Endothelial cell of umbilical vein (primary cell): ENCODE data around the gene PRDM2. TPM values are rescaled to one million over a fixed set of nuclear protein-coding genes. Genes with fewer than 3 reads are reported as not detected.

Source experiments
- BruUV-seq: library from RNA; stranded (reverse); fragments of 400-500 nt; replicated peaks from 2 replicates; lab custom pipeline; 2021; lab: Mats Ljungman, UMichigan
- CTCF ChIA-PET: fragments of 300-600, 350-600 bp; sonication (Branson Sonifier 250); formaldehyde crosslinking; loops from one replicate; lab custom pipeline; 2021; ENCODE audit warnings: antibody characterized with exemption, inconsistent platforms; lab: Charles Lee
- POLR2A ChIA-PET: fragments of 300-600, 350-600 bp; sonication (Branson Sonifier 250); formaldehyde crosslinking; loops from one replicate; lab custom pipeline; 2021; ENCODE audit warnings: antibody characterized with exemption, inconsistent platforms; lab: Charles Lee
- DNase-seq: peaks from one replicate; pipeline ENCODE4 v3.0.0-alpha.2; 2011; ENCODE audit warnings: low read depth, low spot score
- FAIRE-seq: peaks from 2 replicates; lab custom pipeline; 2011; peaks lifted over from hg19 to GRCh38; lab: Jason Lieb, UNC
- H2AFZ ChIP-seq: 2 replicates; pipeline ENCODE4 v1.6.0; 2012; ENCODE audit warnings: low read depth, low read length, control low read depth, inconsistent platforms
- H3K27ac ChIP-seq: 2 replicates; pipeline ENCODE4 v1.5.1; 2011; ENCODE audit warnings: low read depth, mild to moderate bottlenecking, control low read depth, low read length, moderate library complexity; ENCODE audit not compliant: insufficient read depth
- H3K27me3 ChIP-seq, 2 experiments: 2 replicates each; pipeline versions ENCODE4 v1.6.0 to v1.6.1; 2011; ENCODE audit warnings: low read length in 2 of 2, mixed read lengths in 1 of 2; ENCODE audit not compliant: control insufficient read depth in 2 of 2, insufficient read depth in 2 of 2
- H3K36me3 ChIP-seq, 2 experiments: 2 replicates in 1 of 2; 3 replicates in 1 of 2; pipeline ENCODE4 v1.5.1; 2011; ENCODE audit warnings: low read length in 2 of 2, mild to moderate bottlenecking in 1 of 2, moderate library complexity in 1 of 2; ENCODE audit not compliant: control insufficient read depth in 2 of 2, insufficient read depth in 2 of 2; ENCODE audit errors: extremely low read depth in 1 of 2
- H3K4me1 ChIP-seq: 3 replicates; pipeline ENCODE4 v1.5.1; 2011; ENCODE audit warnings: mild to moderate bottlenecking, low read length; ENCODE audit not compliant: control insufficient read depth, insufficient read depth; ENCODE audit errors: extremely low read depth
- H3K4me2 ChIP-seq: 2 replicates; pipeline ENCODE4 v1.6.1; 2011; ENCODE audit warnings: low read length, control low read depth, mixed read lengths; ENCODE audit not compliant: insufficient read depth
- H3K4me3 ChIP-seq, 3 experiments: fragments of 200-600 bp in 1 of 3; sonication (generic), shearing (Covaris generic) in 1 of 3; replicated peaks in 1 of 3; 2 replicates each; pipeline ENCODE4 v1.5.1; 2011 to 2016; ENCODE audit warnings: control low read depth in 3 of 3, low read length in 3 of 3, mild to moderate bottlenecking in 2 of 3, inconsistent platforms in 1 of 3, low read depth in 1 of 3, moderate library complexity in 1 of 3; ENCODE audit not compliant: insufficient read depth in 1 of 3
- H3K79me2 ChIP-seq: 2 replicates; pipeline ENCODE4 v1.6.0; 2012; ENCODE audit warnings: low read length, inconsistent platforms; ENCODE audit not compliant: control insufficient read depth, insufficient read depth
- H3K9ac ChIP-seq: replicated peaks from 2 replicates; pipeline ENCODE3; 2011; ENCODE audit warnings: low read length, control low read depth; ENCODE audit not compliant: insufficient read depth; ENCODE audit errors: extremely low read depth
- H3K9me1 ChIP-seq: replicated peaks from 3 replicates; pipeline ENCODE4 v1.6.0; 2011; ENCODE audit warnings: mild to moderate bottlenecking, low read length; ENCODE audit not compliant: control insufficient read depth, insufficient read depth; ENCODE audit errors: extremely low read depth
- H3K9me3 ChIP-seq: replicated peaks from 2 replicates; pipeline ENCODE4 v1.5.1; 2012; ENCODE audit warnings: low read length, inconsistent platforms; ENCODE audit not compliant: control insufficient read depth, insufficient read depth
- H4K20me1 ChIP-seq: replicated peaks from 2 replicates; pipeline ENCODE3; 2011; ENCODE audit warnings: mild to moderate bottlenecking, low read length; ENCODE audit not compliant: control insufficient read depth, insufficient read depth; ENCODE audit errors: extremely low read depth
- EZH2 ChIP-seq: IDR thresholded peaks from 2 replicates; pipeline ENCODE4 v1.6.1; 2012; ENCODE audit warnings: borderline replicate concordance, low read depth, mild to moderate bottlenecking, moderate library complexity, low read length, inconsistent platforms; ENCODE audit not compliant: severe bottlenecking
- FOS ChIP-seq: IDR thresholded peaks from 2 replicates; pipeline ENCODE4 v1.6.1; 2011; ENCODE audit warnings: mild to moderate bottlenecking, low read length, moderate library complexity, borderline replicate concordance; ENCODE audit not compliant: insufficient read depth
- GATA2 ChIP-seq: IDR thresholded peaks from 2 replicates; pipeline ENCODE4 v1.7.0; 2011; ENCODE audit warnings: low read depth, mild to moderate bottlenecking, moderate library complexity, mixed read lengths, low read length; ENCODE audit not compliant: insufficient read length, insufficient read depth
- JUN ChIP-seq: IDR thresholded peaks from 2 replicates; pipeline ENCODE4 v1.6.1; 2011; ENCODE audit warnings: borderline replicate concordance, low read depth; ENCODE audit not compliant: insufficient read length, insufficient read depth
- MYC ChIP-seq: IDR thresholded peaks from one replicate; pipeline ENCODE4 v1.6.1; 2011; ENCODE audit warnings: mild to moderate bottlenecking, low read depth, low read length
- POLR2A ChIP-seq: IDR thresholded peaks from 2 replicates; pipeline ENCODE4 v1.6.1; 2012; ENCODE audit warnings: low read depth, mild to moderate bottlenecking, control low read depth, low read length
- POLR2AphosphoS5 ChIP-seq: IDR thresholded peaks from 2 replicates; pipeline ENCODE4 v1.6.1; 2012; ENCODE audit warnings: low read depth, mild to moderate bottlenecking, control low read depth, low read length, moderate library complexity; ENCODE audit not compliant: insufficient read depth
- dilution Hi-C: fragments of 300-500 bp; cut with MboI; formaldehyde crosslinking; loops from one replicate; pipeline ENCODE4 v1.15.0; 2019; ENCODE audit warnings: low sequenced_read_pairs; ENCODE audit not compliant: extremely low pct_ligation_motif_present
- intact Hi-C: fragments of 100-400 bp; cut with micrococcal nuclease; formaldehyde crosslinking; loops from one replicate; pipeline ENCODE4 v1.10.0; 2022
- polyA plus RNA-seq, 4 experiments: library from polyadenylated mRNA; depleted of rRNA in 3 of 4; stranded (reverse) in 3 of 4; unstranded in 1 of 4; fragments of >200 nt; gene quantifications; 2 replicates each; pipeline versions ENCODE4 v1.2.1 to v1.2.3, GENCODE V29; 2011 to 2012; ENCODE audit warnings: missing spikeins in 1 of 4
- total RNA-seq: library from RNA; stranded (reverse); gene quantifications from 2 replicates; pipeline ENCODE4 v1.2.3, GENCODE V29; 2021
- TF ChIP-seq, protein P1 (sequence below), 2 donors: IDR thresholded peaks; 1 replicate in 1 of 2; 2 replicates in 1 of 2; pipeline ENCODE4 v1.5.1; 2011; ENCODE audit warnings: low read length in 2 of 2, mild to moderate bottlenecking in 2 of 2, moderate library complexity in 2 of 2, control low read depth in 1 of 2, inconsistent platforms in 1 of 2, low read depth in 1 of 2; ENCODE audit not compliant: insufficient read depth in 1 of 2; ENCODE audit errors: extremely low read depth in 1 of 2
- TF ChIP-seq, protein P2 (sequence below): IDR thresholded peaks from 2 replicates; pipeline ENCODE4 v1.6.1; 2011; ENCODE audit not compliant: insufficient read depth, insufficient read length

The PRDM2 gene
- total and polyA plus RNA-seq, 2 donors (not counting 3 experiments of a cell fraction or from before 2014, with no cell fraction given), result 11.3 to 35.7 TPM

DNA sequence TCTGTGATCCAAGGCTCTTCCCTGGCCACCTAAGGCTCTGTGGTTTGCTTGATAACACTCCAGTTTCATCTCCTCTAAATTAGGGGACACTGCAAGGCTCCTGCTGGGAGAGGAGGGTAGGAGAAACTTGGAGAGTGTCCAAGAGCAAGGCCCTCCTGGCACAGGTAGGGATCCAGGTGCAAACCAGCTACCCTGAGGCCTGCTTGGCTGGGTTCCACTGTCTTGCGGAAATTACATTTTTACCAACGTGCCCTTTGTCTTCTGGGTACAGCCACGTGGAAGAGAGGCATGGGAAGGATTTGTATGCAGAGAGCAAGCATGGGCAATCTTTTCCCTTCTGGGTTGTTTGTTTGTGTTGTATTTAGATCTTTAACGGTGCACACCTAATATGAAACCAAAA lies 132.5 kb downstream of the PRDM2 start:
- no peak overlapping the region for H3K4me3 ChIP-seq
- H2AFZ ChIP-seq, result no peak overlapping the region
- H3K27ac ChIP-seq, result no peak overlapping the region
- FAIRE-seq, result no peak
- H3K9me1 ChIP-seq, result no peaks in the 10 kb centered on the region
- no peaks in the 10 kb centered on the region for H4K20me1 ChIP-seq
- H3K9me3 ChIP-seq, result no peaks in the 10 kb centered on the region
- H3K9ac ChIP-seq, result no peak overlapping the region
- H3K4me1 ChIP-seq, result no peaks in the 10 kb centered on the region
- no peak for DNase-seq
- H3K4me2 ChIP-seq, result no peak overlapping the region
- no TSS peak for BruUV-seq
- H3K36me3 ChIP-seq, result no peaks in the 10 kb centered on the region
- TF ChIP-seq EZH2, result no peak
- TF ChIP-seq, protein P1, sequence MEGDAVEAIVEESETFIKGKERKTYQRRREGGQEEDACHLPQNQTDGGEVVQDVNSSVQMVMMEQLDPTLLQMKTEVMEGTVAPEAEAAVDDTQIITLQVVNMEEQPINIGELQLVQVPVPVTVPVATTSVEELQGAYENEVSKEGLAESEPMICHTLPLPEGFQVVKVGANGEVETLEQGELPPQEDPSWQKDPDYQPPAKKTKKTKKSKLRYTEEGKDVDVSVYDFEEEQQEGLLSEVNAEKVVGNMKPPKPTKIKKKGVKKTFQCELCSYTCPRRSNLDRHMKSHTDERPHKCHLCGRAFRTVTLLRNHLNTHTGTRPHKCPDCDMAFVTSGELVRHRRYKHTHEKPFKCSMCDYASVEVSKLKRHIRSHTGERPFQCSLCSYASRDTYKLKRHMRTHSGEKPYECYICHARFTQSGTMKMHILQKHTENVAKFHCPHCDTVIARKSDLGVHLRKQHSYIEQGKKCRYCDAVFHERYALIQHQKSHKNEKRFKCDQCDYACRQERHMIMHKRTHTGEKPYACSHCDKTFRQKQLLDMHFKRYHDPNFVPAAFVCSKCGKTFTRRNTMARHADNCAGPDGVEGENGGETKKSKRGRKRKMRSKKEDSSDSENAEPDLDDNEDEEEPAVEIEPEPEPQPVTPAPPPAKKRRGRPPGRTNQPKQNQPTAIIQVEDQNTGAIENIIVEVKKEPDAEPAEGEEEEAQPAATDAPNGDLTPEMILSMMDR (IDR thresholded peaks at IDR 0.05; ENCODE audit: extremely low read depth in 1 of 2, insufficient read depth in 1 of 2, low read depth in 1 of 2, low read length in 2 of 2), result no peak
- TF ChIP-seq GATA2, result no peak
- no peak for TF ChIP-seq POLR2AphosphoS5
- no peak for TF ChIP-seq MYC
- dilution Hi-C loops (no loop called here), intact Hi-C loops (no loop called here)
- POLR2A ChIA-PET, result no interaction called here
- CTCF ChIA-PET, result no interaction called here
- H3K27me3 ChIP-seq, result no peaks in the 10 kb centered on the region
- no peaks in the 10 kb centered on the region for H3K79me2 ChIP-seq

DNA sequence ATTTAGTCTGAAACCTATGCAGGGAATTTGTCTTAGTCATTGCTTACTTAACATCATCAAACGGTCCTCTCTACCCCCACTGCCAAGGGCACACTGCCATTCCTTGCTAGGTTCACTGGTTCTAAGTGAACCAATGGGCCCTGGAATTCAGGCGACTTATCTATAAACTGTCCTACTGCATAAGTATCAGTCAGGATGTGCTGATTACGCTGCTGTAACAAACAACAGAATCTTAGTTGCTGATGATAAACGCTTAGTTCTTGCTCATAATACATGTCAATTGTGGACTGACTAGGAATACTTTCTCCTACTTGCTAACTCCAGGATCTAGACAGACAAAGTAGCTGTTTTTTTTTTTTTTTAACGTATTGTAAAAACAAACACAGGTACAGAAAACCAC lies 136.1 kb downstream of the PRDM2 start:
- Histone ChIP-seq H3K4me1 (no peaks in the 10 kb centered on the region), H3K4me2 (no peak overlapping the region), H3K27me3 (no peaks in the 10 kb centered on the region), H3K9ac (no peak overlapping the region), H3K36me3 (no peaks in the 10 kb centered on the region), H3K9me3 (no peaks in the 10 kb centered on the region), H3K27ac (no peak overlapping the region), H3K4me3 (no peak overlapping the region), H2AFZ (no peak overlapping the region), H3K9me1 (no peaks in the 10 kb centered on the region), H3K79me2 (no peaks in the 10 kb centered on the region), H4K20me1 (no peaks in the 10 kb centered on the region)
- POLR2A ChIA-PET, result no interaction called here
- TF ChIP-seq JUN (no peak), POLR2AphosphoS5 (no peak), GATA2 (no peak), MYC (no peak), EZH2 (no peak), FOS (no peak), POLR2A (no peak)
- TF ChIP-seq, protein P1 (IDR thresholded peaks at IDR 0.05; ENCODE audit: extremely low read depth in 1 of 2, insufficient read depth in 1 of 2, low read depth in 1 of 2, low read length in 2 of 2), result no peak
- TF ChIP-seq, protein P2, sequence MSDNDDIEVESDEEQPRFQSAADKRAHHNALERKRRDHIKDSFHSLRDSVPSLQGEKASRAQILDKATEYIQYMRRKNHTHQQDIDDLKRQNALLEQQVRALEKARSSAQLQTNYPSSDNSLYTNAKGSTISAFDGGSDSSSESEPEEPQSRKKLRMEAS, result no peak
- intact Hi-C loops, result no loop called here
- no peak for FAIRE-seq
- no TSS peak for BruUV-seq
- dilution Hi-C loops, result no loop called here
- CTCF ChIA-PET, result no interaction called here
- DNase-seq, result no peak
